ENCODE measurements around the gene VCL.

DNA sequence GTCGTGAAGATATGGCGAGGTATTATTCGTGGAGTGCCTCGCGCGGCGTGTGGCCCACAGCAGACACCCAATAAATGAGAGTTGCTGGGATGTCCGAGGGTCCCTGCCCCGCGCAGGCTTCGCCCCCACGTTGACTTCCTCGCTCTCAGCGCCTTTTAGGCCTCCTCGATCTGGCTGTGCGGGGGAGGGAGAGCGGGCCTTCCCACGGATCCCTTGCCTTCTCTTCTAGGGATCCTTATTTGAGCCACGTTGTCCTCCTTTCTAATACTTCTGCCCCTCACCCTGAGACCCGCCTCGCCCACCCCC lies 660 bp downstream of the VCL start:
- TF ChIP-seq, protein P1, sequence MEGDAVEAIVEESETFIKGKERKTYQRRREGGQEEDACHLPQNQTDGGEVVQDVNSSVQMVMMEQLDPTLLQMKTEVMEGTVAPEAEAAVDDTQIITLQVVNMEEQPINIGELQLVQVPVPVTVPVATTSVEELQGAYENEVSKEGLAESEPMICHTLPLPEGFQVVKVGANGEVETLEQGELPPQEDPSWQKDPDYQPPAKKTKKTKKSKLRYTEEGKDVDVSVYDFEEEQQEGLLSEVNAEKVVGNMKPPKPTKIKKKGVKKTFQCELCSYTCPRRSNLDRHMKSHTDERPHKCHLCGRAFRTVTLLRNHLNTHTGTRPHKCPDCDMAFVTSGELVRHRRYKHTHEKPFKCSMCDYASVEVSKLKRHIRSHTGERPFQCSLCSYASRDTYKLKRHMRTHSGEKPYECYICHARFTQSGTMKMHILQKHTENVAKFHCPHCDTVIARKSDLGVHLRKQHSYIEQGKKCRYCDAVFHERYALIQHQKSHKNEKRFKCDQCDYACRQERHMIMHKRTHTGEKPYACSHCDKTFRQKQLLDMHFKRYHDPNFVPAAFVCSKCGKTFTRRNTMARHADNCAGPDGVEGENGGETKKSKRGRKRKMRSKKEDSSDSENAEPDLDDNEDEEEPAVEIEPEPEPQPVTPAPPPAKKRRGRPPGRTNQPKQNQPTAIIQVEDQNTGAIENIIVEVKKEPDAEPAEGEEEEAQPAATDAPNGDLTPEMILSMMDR (IDR thresholded peaks at IDR 0.05): no peak
- no peak for TF ChIP-seq NRF1 (IDR thresholded peaks at IDR 0.05; ENCODE audit: low read depth, low read length)
- TF ChIP-seq JUND (IDR thresholded peaks at IDR 0.05): no peak
- TF ChIP-seq, protein P2, sequence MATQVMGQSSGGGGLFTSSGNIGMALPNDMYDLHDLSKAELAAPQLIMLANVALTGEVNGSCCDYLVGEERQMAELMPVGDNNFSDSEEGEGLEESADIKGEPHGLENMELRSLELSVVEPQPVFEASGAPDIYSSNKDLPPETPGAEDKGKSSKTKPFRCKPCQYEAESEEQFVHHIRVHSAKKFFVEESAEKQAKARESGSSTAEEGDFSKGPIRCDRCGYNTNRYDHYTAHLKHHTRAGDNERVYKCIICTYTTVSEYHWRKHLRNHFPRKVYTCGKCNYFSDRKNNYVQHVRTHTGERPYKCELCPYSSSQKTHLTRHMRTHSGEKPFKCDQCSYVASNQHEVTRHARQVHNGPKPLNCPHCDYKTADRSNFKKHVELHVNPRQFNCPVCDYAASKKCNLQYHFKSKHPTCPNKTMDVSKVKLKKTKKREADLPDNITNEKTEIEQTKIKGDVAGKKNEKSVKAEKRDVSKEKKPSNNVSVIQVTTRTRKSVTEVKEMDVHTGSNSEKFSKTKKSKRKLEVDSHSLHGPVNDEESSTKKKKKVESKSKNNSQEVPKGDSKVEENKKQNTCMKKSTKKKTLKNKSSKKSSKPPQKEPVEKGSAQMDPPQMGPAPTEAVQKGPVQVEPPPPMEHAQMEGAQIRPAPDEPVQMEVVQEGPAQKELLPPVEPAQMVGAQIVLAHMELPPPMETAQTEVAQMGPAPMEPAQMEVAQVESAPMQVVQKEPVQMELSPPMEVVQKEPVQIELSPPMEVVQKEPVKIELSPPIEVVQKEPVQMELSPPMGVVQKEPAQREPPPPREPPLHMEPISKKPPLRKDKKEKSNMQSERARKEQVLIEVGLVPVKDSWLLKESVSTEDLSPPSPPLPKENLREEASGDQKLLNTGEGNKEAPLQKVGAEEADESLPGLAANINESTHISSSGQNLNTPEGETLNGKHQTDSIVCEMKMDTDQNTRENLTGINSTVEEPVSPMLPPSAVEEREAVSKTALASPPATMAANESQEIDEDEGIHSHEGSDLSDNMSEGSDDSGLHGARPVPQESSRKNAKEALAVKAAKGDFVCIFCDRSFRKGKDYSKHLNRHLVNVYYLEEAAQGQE (IDR thresholded peaks at IDR 0.05; ENCODE audit: low read depth, low read length): no peak
- no peak for TF ChIP-seq EZH2phosphoT487 (IDR thresholded peaks at IDR 0.05; ENCODE audit: borderline replicate concordance, low read depth)
- no peak for TF ChIP-seq FOSL2 (IDR thresholded peaks at IDR 0.05; ENCODE audit: borderline replicate concordance, low read depth)
- no peak for TF ChIP-seq RFX5 (IDR thresholded peaks at IDR 0.05; ENCODE audit: low read length)
- TF ChIP-seq POLR2AphosphoS5 (IDR thresholded peaks at IDR 0.05; ENCODE audit: low read depth, low read length): no peak
- no peak for TF ChIP-seq CHD2 (IDR thresholded peaks at IDR 0.05; ENCODE audit: low read length, partially characterized antibody)
- no peak for TF ChIP-seq FOXM1 (IDR thresholded peaks at IDR 0.05; ENCODE audit: low read depth)
- TF ChIP-seq GATA2 (CRISPR knock-in tag; IDR thresholded peaks at IDR 0.05): no peak
- TF ChIP-seq, protein P3, sequence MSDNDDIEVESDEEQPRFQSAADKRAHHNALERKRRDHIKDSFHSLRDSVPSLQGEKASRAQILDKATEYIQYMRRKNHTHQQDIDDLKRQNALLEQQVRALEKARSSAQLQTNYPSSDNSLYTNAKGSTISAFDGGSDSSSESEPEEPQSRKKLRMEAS (IDR thresholded peaks at IDR 0.05; ENCODE audit: low read depth): no peak

All from SK-N-SH (cell line).